Transverse colon (tissue), 4 donors: ENCODE data around the gene TTC1.

Experiments
- POLR2AphosphoS5 ChIP-seq, 3 donors: sonication (generic); formaldehyde crosslinking; IDR thresholded peaks; one replicate each; pipeline ENCODE4 v1.6.1; 2016; ENCODE audit warnings: antibody characterized with exemption in 3 of 3
- TF ChIP-seq, protein P1 (sequence below), 5 experiments: fragments of 200-600 bp in 3 of 5; fragments of 450-650 bp in 2 of 5; sonication (generic) in 3 of 5; IDR thresholded peaks; 1 replicate in 2 of 5; 2 replicates in 3 of 5; pipeline ENCODE4 v1.5.1; 2016 to 2017; ENCODE audit warnings: antibody characterized with exemption in 5 of 5, inconsistent platforms in 3 of 5, mild to moderate bottlenecking in 2 of 5, moderate library complexity in 1 of 5

DNA sequence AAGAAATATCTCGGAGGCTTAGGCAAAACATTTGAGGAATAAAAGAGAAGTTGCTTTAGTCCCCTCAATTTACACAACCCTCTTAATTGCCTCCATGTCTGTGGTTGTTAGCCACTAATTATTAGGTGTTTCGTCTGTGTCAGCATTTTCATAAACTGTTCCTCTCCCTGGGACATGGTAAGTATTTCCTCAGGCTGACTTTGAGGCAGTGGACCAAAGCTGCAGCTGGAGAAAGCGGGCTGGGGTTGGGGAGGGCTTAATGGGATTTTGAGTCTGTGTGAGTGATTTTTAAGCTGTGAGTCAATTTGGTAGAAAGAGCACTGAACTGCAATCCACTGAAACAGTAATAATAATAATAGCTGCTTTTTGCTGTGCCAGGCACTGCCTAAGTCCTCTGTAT lies 13.0 kb upstream of the TTC1 start:
- TF ChIP-seq, protein P1, sequence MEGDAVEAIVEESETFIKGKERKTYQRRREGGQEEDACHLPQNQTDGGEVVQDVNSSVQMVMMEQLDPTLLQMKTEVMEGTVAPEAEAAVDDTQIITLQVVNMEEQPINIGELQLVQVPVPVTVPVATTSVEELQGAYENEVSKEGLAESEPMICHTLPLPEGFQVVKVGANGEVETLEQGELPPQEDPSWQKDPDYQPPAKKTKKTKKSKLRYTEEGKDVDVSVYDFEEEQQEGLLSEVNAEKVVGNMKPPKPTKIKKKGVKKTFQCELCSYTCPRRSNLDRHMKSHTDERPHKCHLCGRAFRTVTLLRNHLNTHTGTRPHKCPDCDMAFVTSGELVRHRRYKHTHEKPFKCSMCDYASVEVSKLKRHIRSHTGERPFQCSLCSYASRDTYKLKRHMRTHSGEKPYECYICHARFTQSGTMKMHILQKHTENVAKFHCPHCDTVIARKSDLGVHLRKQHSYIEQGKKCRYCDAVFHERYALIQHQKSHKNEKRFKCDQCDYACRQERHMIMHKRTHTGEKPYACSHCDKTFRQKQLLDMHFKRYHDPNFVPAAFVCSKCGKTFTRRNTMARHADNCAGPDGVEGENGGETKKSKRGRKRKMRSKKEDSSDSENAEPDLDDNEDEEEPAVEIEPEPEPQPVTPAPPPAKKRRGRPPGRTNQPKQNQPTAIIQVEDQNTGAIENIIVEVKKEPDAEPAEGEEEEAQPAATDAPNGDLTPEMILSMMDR (IDR thresholded peaks at IDR 0.05) = no peak
- TF ChIP-seq POLR2AphosphoS5 (IDR thresholded peaks at IDR 0.05) = no peak
